ENCODE results near the gene RPL3. TPM values are rescaled to one million over a fixed set of nuclear protein-coding genes. Genes with fewer than 3 reads are reported as not detected.

Gene RPL3
- total RNA-seq, 1 experiment from 2014 or later, result 1,699 TPM

DNA sequence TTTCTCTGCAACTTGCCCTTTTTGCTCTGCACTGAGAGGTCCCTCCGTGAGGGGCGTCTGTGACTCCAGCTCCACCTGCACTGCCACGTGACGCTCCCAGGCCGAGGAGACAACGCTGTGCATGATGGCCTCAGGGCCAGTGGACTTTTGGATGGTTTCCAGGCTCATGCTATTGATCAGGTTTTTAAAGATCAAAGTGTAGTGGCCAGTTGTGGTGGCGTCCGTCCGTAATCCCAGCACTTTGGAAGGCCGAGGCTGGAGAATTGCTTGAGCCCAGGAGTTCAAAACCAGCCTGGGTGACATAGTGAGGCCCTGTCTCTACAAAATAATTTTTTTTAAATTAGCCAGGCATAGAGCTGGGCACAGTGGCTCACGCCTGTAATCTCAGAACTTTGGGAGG is 16.1 kb downstream of the RPL3 start:
- Histone ChIP-seq H3K79me2 (ENCODE audit: low read depth) (no peaks in the 10 kb centered on the region), H4K20me1 (ENCODE audit: insufficient read depth) (no peaks in the 10 kb centered on the region), H3K36me3 (ENCODE audit: low read depth) (no peaks in the 10 kb centered on the region), H3K4me2 (no peak overlapping the region), H3K27me3 (ENCODE audit: insufficient read depth, low read depth) (no peaks in the 10 kb centered on the region), H3K9me3 (ENCODE audit: insufficient read depth, low read depth) (no peaks in the 10 kb centered on the region), H3K4me1 (replicated peaks; ENCODE audit: insufficient read depth) (peaks cover 46% of the 10 kb centered on the region), H3K27ac (no peak overlapping the region), H3K4me3 (no peak overlapping the region), H3F3A (ENCODE audit: insufficient read depth, low read depth) (peaks cover 64% of the 10 kb centered on the region), H3K9me2 (ENCODE audit: insufficient read depth) (no peaks in the 10 kb centered on the region), H2AFZ (no peak overlapping the region)
- no peak for TF ChIP-seq CTCF (conservative IDR thresholded peaks at IDR 0.05)
- no peak for TF ChIP-seq EZH2 (IDR thresholded peaks at IDR 0.05; ENCODE audit: low read depth)
- POLR2A ChIA-PET (ENCODE audit: unreplicated experiment), result no interaction called here
- intact Hi-C loops (cut with micrococcal nuclease; ENCODE audit: unreplicated experiment), result no loop called here
- CTCF ChIA-PET, result no interaction called here
- no TSS peak for BruUV-seq (replicated peaks)
- no peak for DNase-seq

GRCh38 chr22:39302431-39302960 is 16.9 kb downstream of the RPL3 start:
- no peak overlapping the region for H3K27ac ChIP-seq
- H3F3A ChIP-seq (ENCODE audit: insufficient read depth, low read depth), result peaks cover 64% of the 10 kb centered on the region
- H3K4me2 ChIP-seq, result 0 out of 2 replicates have a peak overlapping the region, but pooled peaks have one; percentile 3
- H3K27me3 ChIP-seq (ENCODE audit: insufficient read depth, low read depth), result no peaks in the 10 kb centered on the region
- ChIA-PET CTCF (interaction anchor here (1.0 kb wide), 1 partner anchor 63 kb away, joined by 5 read pairs; no protein-coding TSS in a partner anchor), POLR2A (ENCODE audit: unreplicated experiment) (no interaction called here)
- intact Hi-C loops (cut with micrococcal nuclease; ENCODE audit: unreplicated experiment), result no loop called here
- TF ChIP-seq CTCF (conservative IDR thresholded peaks at IDR 0.05) (no peak), EZH2 (IDR thresholded peaks at IDR 0.05; ENCODE audit: low read depth) (no peak)
- H2AFZ ChIP-seq, result no peak overlapping the region
- peaks cover 48% of the 10 kb centered on the region for H3K4me1 ChIP-seq (replicated peaks; ENCODE audit: insufficient read depth)
- H3K4me3 ChIP-seq, result no peak overlapping the region
- H3K36me3 ChIP-seq (ENCODE audit: low read depth), result no peaks in the 10 kb centered on the region
- no TSS peak for BruUV-seq (replicated peaks)
- H4K20me1 ChIP-seq (ENCODE audit: insufficient read depth), result no peaks in the 10 kb centered on the region
- H3K9me2 ChIP-seq (ENCODE audit: insufficient read depth), result no peaks in the 10 kb centered on the region
- no peaks in the 10 kb centered on the region for H3K79me2 ChIP-seq (ENCODE audit: low read depth)
- DNase-seq, result no peak
- no peaks in the 10 kb centered on the region for H3K9me3 ChIP-seq (ENCODE audit: insufficient read depth, low read depth)

GRCh38 chr22:39301926-39302325 is 17.5 kb downstream of the RPL3 start:
- H3K9me2 ChIP-seq (ENCODE audit: insufficient read depth), result no peaks in the 10 kb centered on the region
- H3F3A ChIP-seq (ENCODE audit: insufficient read depth, low read depth), result peaks cover 64% of the 10 kb centered on the region
- TF ChIP-seq CTCF (conservative IDR thresholded peaks at IDR 0.05), result no peak
- no peak for TF ChIP-seq EZH2 (IDR thresholded peaks at IDR 0.05; ENCODE audit: low read depth)
- peaks cover 53% of the 10 kb centered on the region for H3K4me1 ChIP-seq (replicated peaks; ENCODE audit: insufficient read depth)
- BruUV-seq (replicated peaks), result no TSS peak
- no peaks in the 10 kb centered on the region for H4K20me1 ChIP-seq (ENCODE audit: insufficient read depth)
- no peak overlapping the region for H2AFZ ChIP-seq
- POLR2A ChIA-PET (ENCODE audit: unreplicated experiment), result no interaction called here
- H3K9me3 ChIP-seq (ENCODE audit: insufficient read depth, low read depth), result no peaks in the 10 kb centered on the region
- H3K36me3 ChIP-seq (ENCODE audit: low read depth), result no peaks in the 10 kb centered on the region
- DNase-seq, result peak in 1 of 2 experiments; percentile 21
- H3K4me2 ChIP-seq, result 0 out of 2 replicates have a peak overlapping the region, but pooled peaks have one; percentile 3
- CTCF ChIA-PET, result interaction anchor here (1.0 kb wide), 1 partner anchor 62 kb away, joined by 5 read pairs; no protein-coding TSS in a partner anchor
- intact Hi-C loops (cut with micrococcal nuclease; ENCODE audit: unreplicated experiment), result no loop called here
- no peaks in the 10 kb centered on the region for H3K27me3 ChIP-seq (ENCODE audit: insufficient read depth, low read depth)
- H3K27ac ChIP-seq, result no peak overlapping the region
- H3K4me3 ChIP-seq, result no peak overlapping the region
- H3K79me2 ChIP-seq (ENCODE audit: low read depth), result no peaks in the 10 kb centered on the region
